HEK293T (cell line): ENCODE results near the gene KIF17.

ENCODE experiments used
- ARNT ChIP-seq: fragments of 450-650 bp; IDR thresholded peaks from 2 replicates; pipeline ENCODE4 v1.6.1; 2017; ENCODE audit warnings: mild to moderate bottlenecking
- BHLHE40 ChIP-seq: fragments of 450-650 bp; IDR thresholded peaks from 2 replicates; pipeline ENCODE4 v1.6.1; 2016; ENCODE audit warnings: mild to moderate bottlenecking, moderate library complexity, borderline replicate concordance
- CTBP1 ChIP-seq: fragments of 450-650 bp; IDR thresholded peaks from 2 replicates; pipeline ENCODE4 v1.6.1; 2016; ENCODE audit warnings: borderline replicate concordance
- ELF4 ChIP-seq: fragments of 450-650 bp; IDR thresholded peaks from 2 replicates; pipeline ENCODE4 v1.6.1; 2017; ENCODE audit warnings: antibody characterized with exemption
- FOXA1 ChIP-seq: fragments of 450-650 bp; IDR thresholded peaks from 2 replicates; pipeline ENCODE4 v1.6.1; 2016; ENCODE audit warnings: mild to moderate bottlenecking
- LEF1 ChIP-seq: fragments of 450-650 bp; IDR thresholded peaks from 2 replicates; pipeline ENCODE4 v1.6.1; 2017; ENCODE audit warnings: mild to moderate bottlenecking, borderline replicate concordance
- SP1 ChIP-seq: fragments of 450-650 bp; IDR thresholded peaks from 2 replicates; pipeline ENCODE4 v1.6.1; 2017
- SUZ12 ChIP-seq: fragments of 450-650 bp; IDR thresholded peaks from 2 replicates; pipeline ENCODE4 v1.6.1; 2016; ENCODE audit warnings: mild to moderate bottlenecking
- TARDBP ChIP-seq: fragments of 450-650 bp; IDR thresholded peaks from 2 replicates; pipeline ENCODE4 v1.6.1; 2016
- ZNF384 ChIP-seq: fragments of 450-650 bp; IDR thresholded peaks from 2 replicates; pipeline ENCODE4 v1.6.1; 2016

- TF ChIP-seq LEF1 (no peak), CTBP1 (no peak), SP1 (no peak), ARNT (no peak), TARDBP (no peak), BHLHE40 (no peak), FOXA1 (no peak), SUZ12 (no peak), ZNF384 (no peak), ELF4 (no peak)
Observed at GRCh38 chr1:20663969-20664715, 53.7 kb downstream of the KIF17 start.
